ENCODE data around the gene PARP16. TPM values are rescaled to one million over a fixed set of nuclear protein-coding genes. Genes with fewer than 3 reads are reported as not detected.
A peak's percentile ranks its signal among the peaks of the same experiment; 100 is the strongest.

The PARP16 gene
- total and polyA plus RNA-seq, 9 of the 15 experiments (the other 6 are each of a cell fraction or from before 2014, with no cell fraction given), result 3.0 to 9.9 (median 5.8) TPM

DNA sequence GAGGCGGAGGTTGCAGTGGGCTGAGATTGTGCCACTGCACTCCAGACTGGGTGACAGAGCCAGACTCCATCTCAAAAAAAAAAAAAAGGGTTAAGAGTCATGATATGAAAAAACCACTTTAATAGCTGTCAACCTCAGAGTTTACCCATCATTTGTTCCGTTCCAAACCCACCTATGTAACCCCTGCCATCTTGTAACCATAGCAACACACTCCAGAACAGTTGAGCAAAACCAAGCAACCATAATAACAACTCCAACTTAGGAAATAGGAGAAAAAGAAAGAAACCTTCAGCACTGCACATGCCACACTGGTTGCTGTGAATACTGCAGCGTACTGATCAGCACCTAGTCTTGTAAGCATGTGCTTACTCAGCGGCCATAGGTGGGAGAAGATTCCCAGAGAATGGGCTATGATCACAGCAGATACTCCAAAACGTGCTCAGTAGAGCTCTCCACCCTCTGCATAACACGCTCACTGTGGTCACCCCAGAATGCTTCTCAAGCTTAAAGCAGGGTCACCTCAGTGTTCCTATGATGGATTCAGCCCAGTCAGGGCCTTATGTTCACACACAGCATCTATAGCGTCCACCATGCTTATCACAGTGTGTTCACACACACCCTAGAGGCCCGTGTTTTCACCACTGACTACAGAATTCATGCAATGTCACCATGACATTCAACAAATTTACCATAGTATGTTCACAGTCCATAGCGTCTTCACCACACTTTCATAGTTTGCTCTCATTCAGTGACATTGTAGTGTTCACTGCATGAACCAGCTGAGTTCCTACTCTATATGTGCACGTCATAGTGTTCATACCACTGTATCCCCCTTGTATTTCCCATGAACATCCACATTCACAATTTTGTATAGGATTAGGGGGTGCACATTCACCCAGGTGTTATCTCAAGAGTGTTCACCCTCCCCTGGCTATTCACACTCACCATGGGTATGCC, 68.9 kb downstream of the PARP16 start (continued):
- TF ChIP-seq, protein P1, sequence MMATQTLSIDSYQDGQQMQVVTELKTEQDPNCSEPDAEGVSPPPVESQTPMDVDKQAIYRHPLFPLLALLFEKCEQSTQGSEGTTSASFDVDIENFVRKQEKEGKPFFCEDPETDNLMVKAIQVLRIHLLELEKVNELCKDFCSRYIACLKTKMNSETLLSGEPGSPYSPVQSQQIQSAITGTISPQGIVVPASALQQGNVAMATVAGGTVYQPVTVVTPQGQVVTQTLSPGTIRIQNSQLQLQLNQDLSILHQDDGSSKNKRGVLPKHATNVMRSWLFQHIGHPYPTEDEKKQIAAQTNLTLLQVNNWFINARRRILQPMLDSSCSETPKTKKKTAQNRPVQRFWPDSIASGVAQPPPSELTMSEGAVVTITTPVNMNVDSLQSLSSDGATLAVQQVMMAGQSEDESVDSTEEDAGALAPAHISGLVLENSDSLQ (IDR thresholded peaks at IDR 0.05), result 0 out of 2 replicates have a peak, but pooled peaks have one; percentile 14
- TF ChIP-seq PCBP2 (IDR thresholded peaks at IDR 0.05; ENCODE audit: low read depth, low read length, poor library complexity, severe bottlenecking), result no peak
- TF ChIP-seq ZNF212 (CRISPR knock-in tag; IDR thresholded peaks at IDR 0.05), result no peak
- no peak for TF ChIP-seq NR4A1 (CRISPR knock-in tag; IDR thresholded peaks at IDR 0.05)
- TF ChIP-seq NR4A1 (tag; IDR thresholded peaks at IDR 0.05), result peak; percentile 90
- 0 out of 2 replicates have a peak, but pooled peaks have one; percentile 24 for TF ChIP-seq ZEB2 (IDR thresholded peaks at IDR 0.05)
- no peak for TF ChIP-seq NCOA4 (IDR thresholded peaks at IDR 0.05; ENCODE audit: partially characterized antibody)
- peak; percentile 42; the same call in 1 of the 2 replicates for TF ChIP-seq CTBP1 (IDR thresholded peaks at IDR 0.05; ENCODE audit: borderline replicate concordance)
- TF ChIP-seq, protein P2, sequence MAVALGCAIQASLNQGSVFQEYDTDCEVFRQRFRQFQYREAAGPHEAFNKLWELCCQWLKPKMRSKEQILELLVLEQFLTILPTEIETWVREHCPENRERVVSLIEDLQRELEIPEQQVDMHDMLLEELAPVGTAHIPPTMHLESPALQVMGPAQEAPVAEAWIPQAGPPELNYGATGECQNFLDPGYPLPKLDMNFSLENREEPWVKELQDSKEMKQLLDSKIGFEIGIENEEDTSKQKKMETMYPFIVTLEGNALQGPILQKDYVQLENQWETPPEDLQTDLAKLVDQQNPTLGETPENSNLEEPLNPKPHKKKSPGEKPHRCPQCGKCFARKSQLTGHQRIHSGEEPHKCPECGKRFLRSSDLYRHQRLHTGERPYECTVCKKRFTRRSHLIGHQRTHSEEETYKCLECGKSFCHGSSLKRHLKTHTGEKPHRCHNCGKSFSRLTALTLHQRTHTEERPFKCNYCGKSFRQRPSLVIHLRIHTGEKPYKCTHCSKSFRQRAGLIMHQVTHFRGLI (CRISPR knock-in tag; IDR thresholded peaks at IDR 0.05), result 0 out of 2 replicates have a peak, but pooled peaks have one; percentile 10
- TF ChIP-seq, protein P3, sequence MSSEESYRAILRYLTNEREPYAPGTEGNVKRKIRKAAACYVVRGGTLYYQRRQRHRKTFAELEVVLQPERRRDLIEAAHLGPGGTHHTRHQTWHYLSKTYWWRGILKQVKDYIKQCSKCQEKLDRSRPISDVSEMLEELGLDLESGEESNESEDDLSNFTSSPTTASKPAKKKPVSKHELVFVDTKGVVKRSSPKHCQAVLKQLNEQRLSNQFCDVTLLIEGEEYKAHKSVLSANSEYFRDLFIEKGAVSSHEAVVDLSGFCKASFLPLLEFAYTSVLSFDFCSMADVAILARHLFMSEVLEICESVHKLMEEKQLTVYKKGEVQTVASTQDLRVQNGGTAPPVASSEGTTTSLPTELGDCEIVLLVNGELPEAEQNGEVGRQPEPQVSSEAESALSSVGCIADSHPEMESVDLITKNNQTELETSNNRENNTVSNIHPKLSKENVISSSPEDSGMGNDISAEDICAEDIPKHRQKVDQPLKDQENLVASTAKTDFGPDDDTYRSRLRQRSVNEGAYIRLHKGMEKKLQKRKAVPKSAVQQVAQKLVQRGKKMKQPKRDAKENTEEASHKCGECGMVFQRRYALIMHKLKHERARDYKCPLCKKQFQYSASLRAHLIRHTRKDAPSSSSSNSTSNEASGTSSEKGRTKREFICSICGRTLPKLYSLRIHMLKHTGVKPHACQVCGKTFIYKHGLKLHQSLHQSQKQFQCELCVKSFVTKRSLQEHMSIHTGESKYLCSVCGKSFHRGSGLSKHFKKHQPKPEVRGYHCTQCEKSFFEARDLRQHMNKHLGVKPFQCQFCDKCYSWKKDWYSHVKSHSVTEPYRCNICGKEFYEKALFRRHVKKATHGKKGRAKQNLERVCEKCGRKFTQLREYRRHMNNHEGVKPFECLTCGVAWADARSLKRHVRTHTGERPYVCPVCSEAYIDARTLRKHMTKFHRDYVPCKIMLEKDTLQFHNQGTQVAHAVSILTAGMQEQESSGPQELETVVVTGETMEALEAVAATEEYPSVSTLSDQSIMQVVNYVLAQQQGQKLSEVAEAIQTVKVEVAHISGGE (CRISPR knock-in tag; IDR thresholded peaks at IDR 0.05), result peak in 1 of 3 experiments; percentile 33; a peak in 1 of 6 replicates
- TF ChIP-seq NFRKB (IDR thresholded peaks at IDR 0.05; ENCODE audit: low read depth), result peak; percentile 56; the same call in 1 of the 2 replicates
- TF ChIP-seq ARNT (IDR thresholded peaks at IDR 0.05), result 0 out of 4 replicates have a peak, but pooled peaks of 1 of the 2 experiments have one; percentile 35
- TF ChIP-seq TCF3 (CRISPR knock-in tag; IDR thresholded peaks at IDR 0.05), result peak; percentile 56; the same call in 1 of the 2 replicates
- TF ChIP-seq ZBTB7A (IDR thresholded peaks at IDR 0.05; ENCODE audit: borderline replicate concordance, control insufficient read depth, low read depth, low read length), result no peak
- no peak for TF ChIP-seq TAF7 (tag; IDR thresholded peaks at IDR 0.05)
- no peak for TF ChIP-seq ZNF436 (CRISPR knock-in tag; IDR thresholded peaks at IDR 0.05)
- peak; percentile 25; the same call in 1 of the 2 replicates for TF ChIP-seq MYC (IDR thresholded peaks at IDR 0.05; ENCODE audit: low read depth, low read length)
- TF ChIP-seq MYC (CRISPR knock-in tag; IDR thresholded peaks at IDR 0.05; ENCODE audit: borderline replicate concordance, low read depth), result no peak
- peak; percentile 51; the same call in 1 of the 2 replicates for TF ChIP-seq SMARCE1 (IDR thresholded peaks at IDR 0.05)
- no peak for TF ChIP-seq ZC3H11A (IDR thresholded peaks at IDR 0.05; ENCODE audit: low read depth, low read length)
- TF ChIP-seq EP400 (IDR thresholded peaks at IDR 0.05), result peak; percentile 57

Measured in K562 (cell line).